ENCODE measurements around the gene SOD2. TPM values are rescaled to one million over a fixed set of nuclear protein-coding genes. Genes with fewer than 3 reads are reported as not detected.

Gene SOD2
- total RNA-seq, 1 experiment from 2014 or later = 80.5 TPM

DNA sequence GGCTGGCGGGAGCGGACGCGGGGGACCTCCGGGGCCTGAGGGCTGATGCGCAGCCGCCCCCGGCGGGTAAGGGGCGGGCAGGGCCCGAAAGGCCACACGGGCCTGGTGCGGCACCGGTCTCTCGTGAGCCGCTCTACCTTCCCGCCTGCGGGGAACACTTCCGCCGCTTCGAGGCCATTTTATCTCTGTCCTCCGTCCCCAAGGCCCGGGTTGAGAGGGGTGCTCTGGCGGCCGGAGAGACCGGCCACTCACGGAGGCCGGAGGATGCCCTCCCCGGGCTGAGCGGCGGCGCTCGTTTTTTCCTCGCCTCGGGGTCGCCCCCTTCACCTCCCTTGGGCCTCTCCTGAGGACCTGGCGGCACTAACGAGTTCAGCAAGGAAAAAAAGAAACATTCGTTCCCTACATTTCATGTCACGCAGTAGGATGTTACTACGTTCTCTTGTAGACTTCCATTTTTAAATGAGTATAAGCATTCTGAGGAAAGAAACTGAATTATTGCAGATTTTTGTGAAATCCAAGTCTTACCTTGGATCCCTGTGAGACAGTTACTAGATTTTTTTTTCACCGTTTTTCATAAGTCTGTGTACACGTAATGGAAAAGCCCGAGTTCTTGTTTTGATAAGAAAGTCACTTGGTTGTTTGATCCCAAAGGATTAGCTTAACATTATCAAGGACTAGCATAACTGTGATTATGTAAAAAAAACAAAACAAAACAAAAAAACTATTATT lies 34.8 kb upstream of the SOD2 start:
- peaks cover 18 to 29% (median 25%) of the 10 kb centered on the region in 3 experiments for H3K36me3 Mint-ChIP-seq (ENCODE audit: insufficient read depth in 1 of 3, low read depth in 3 of 3)

More for the DNA sequence above, 34.8 kb upstream of the SOD2 start:
- Histone ChIP-seq H3T11ph (ENCODE audit: low read length) (no peak overlapping the region), H3K4me1 (ENCODE audit: insufficient read depth, low read length) (no peaks in the 10 kb centered on the region), H2BK20ac (ENCODE audit: low read depth, low read length, poor library complexity, severe bottlenecking) (no peak overlapping the region), H3K27ac (ENCODE audit: insufficient read length, low read depth, low read length) (peak overlapping the region; percentile 49), H4K91ac (ENCODE audit: insufficient read length, low read depth, low read length) (no peak overlapping the region), H2BK5ac (ENCODE audit: insufficient read length, low read length) (no peak overlapping the region), H2BK15ac (ENCODE audit: low read depth, low read length) (no peak overlapping the region), H2AFZ (ENCODE audit: low read length) (no peak overlapping the region), H3K79me1 (ENCODE audit: insufficient read depth, low read depth, low read length, poor library complexity, severe bottlenecking) (no peaks in the 10 kb centered on the region), H3K14ac (ENCODE audit: insufficient read depth, low read length) (peak overlapping the region; percentile 92), H3K4me2 (ENCODE audit: insufficient read depth, insufficient read length, low read length) (peak overlapping the region; percentile 88), H3K79me2 (ENCODE audit: insufficient read depth, low read length) (peaks cover 55% of the 10 kb centered on the region), H4K8ac (replicated peaks; ENCODE audit: insufficient read length, low read depth, low read length) (no peak overlapping the region), H3K27me3 (ENCODE audit: insufficient read depth, low read length) (no peaks in the 10 kb centered on the region), H4K5ac (ENCODE audit: insufficient read length, low read depth, low read length) (no peak overlapping the region), H3K23me2 (ENCODE audit: insufficient read length, low read depth, low read length, poor library complexity, severe bottlenecking) (peaks cover 3% of the 10 kb centered on the region), H3K18ac (ENCODE audit: insufficient read length, low read depth, low read length) (peak overlapping the region; percentile 90), H3K4ac (ENCODE audit: low read depth, low read length) (no peak overlapping the region), H2BK120ac (ENCODE audit: low read depth, low read length, poor library complexity, severe bottlenecking) (no peak overlapping the region), H3K9ac (ENCODE audit: extremely low read depth, insufficient read length, low read length) (peak overlapping the region; percentile 99), H2AK5ac (ENCODE audit: insufficient read length, low read length) (no peak overlapping the region), H3K23ac (ENCODE audit: insufficient read length, low read depth, low read length) (no peak overlapping the region), H2BK12ac (ENCODE audit: insufficient read length, low read depth, low read length) (no peak overlapping the region), H4K20me1 (ENCODE audit: control insufficient read depth, insufficient read depth, insufficient read length) (no peaks in the 10 kb centered on the region), H3K9me3 (ENCODE audit: control insufficient read depth, low read depth, low read length) (no peaks in the 10 kb centered on the region), H3K56ac (ENCODE audit: insufficient read length, low read depth, low read length) (no peak overlapping the region)
- WGBS (ENCODE audit: extremely low coverage, insufficient read length, low lambda C conversion rate) = no CpG with 5 or more reads among the region's 44 CpGs
- Mint-ChIP-seq H3K4me1 (peaks cover 24 to 31% of the 10 kb centered on the region in 2 experiments), H3K27me3 (ENCODE audit: low read depth) (no peaks in the 10 kb centered on the region; the same call in 1 of the 2 replicates), H3K4me3 (peak overlapping the region; percentile 93 to 97), H3K9me3 (no peaks in the 10 kb centered on the region; a peak in 2 of 5 replicates), H3K27ac (peak overlapping the region; percentile 90 to 94 (median 94))
- DNase-seq = no peak
- TF ChIP-seq, protein P1, sequence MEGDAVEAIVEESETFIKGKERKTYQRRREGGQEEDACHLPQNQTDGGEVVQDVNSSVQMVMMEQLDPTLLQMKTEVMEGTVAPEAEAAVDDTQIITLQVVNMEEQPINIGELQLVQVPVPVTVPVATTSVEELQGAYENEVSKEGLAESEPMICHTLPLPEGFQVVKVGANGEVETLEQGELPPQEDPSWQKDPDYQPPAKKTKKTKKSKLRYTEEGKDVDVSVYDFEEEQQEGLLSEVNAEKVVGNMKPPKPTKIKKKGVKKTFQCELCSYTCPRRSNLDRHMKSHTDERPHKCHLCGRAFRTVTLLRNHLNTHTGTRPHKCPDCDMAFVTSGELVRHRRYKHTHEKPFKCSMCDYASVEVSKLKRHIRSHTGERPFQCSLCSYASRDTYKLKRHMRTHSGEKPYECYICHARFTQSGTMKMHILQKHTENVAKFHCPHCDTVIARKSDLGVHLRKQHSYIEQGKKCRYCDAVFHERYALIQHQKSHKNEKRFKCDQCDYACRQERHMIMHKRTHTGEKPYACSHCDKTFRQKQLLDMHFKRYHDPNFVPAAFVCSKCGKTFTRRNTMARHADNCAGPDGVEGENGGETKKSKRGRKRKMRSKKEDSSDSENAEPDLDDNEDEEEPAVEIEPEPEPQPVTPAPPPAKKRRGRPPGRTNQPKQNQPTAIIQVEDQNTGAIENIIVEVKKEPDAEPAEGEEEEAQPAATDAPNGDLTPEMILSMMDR (conservative IDR thresholded peaks at IDR 0.05) = no peak

All from H9 (cell line).